Measurements from ENCODE around the gene VOPP1.
A peak's percentile ranks its signal among the peaks of the same experiment; 100 is the strongest.

Gene VOPP1

DNA sequence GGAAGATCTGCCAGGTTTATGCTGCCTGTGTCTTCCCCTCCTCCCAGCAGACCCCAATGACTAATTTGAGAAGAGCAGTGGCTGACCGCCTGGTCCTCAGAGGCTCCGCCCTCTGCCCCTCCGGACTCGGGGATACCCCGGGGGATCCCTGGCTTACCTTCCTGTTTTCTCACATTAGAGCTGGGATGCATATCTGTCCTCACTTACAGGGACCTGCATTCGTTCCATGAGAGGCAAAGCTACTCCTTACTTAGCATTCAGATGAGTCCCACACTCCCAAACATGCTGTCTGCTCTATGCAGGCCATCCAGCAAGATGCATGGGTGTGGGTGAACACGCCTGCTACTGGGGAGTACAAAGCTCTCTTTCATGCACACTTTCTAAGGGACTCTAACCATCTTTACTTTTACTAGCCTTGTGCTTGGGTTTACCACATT is 24.0 kb downstream of the VOPP1 start:
- H3K9me3 ChIP-seq (ENCODE audit: insufficient read depth, low read depth, low read length): no peaks in the 10 kb centered on the region
- H3K36me3 ChIP-seq (ENCODE audit: insufficient read depth, low read length): peaks cover 14% of the 10 kb centered on the region; the same call in 1 of the 2 replicates
- TF ChIP-seq CTCF (conservative IDR thresholded peaks at IDR 0.05; ENCODE audit: low read length) (no peak), EZH2phosphoT487 (IDR thresholded peaks at IDR 0.05; ENCODE audit: borderline replicate concordance) (no peak)
- H3K4me1 ChIP-seq (ENCODE audit: insufficient read depth, low read length, poor library complexity, severe bottlenecking): peaks cover 15% of the 10 kb centered on the region
- peaks cover 64% of the 10 kb centered on the region for H4K20me1 ChIP-seq (ENCODE audit: insufficient read depth, low read length, poor library complexity, severe bottlenecking)
- H3K27me3 ChIP-seq (ENCODE audit: insufficient read depth, low read length, poor library complexity, severe bottlenecking): no peaks in the 10 kb centered on the region
- H3K4me2 ChIP-seq (ENCODE audit: low read depth, low read length, poor library complexity, severe bottlenecking): no peak overlapping the region
- no peak overlapping the region for H3K4me3 ChIP-seq (ENCODE audit: low read length, poor library complexity, severe bottlenecking)
- no peak overlapping the region for H2AFZ ChIP-seq (ENCODE audit: low read length)
- no peaks in the 10 kb centered on the region for H3K9me2 ChIP-seq (replicated peaks; ENCODE audit: low read depth, low read length)
- H3K79me2 ChIP-seq (ENCODE audit: insufficient read depth, low read length): peaks cover 98% of the 10 kb centered on the region
- H3F3A ChIP-seq (ENCODE audit: low read depth): no peaks in the 10 kb centered on the region
- no peak overlapping the region for H3K9ac ChIP-seq (ENCODE audit: low read depth, low read length, poor library complexity, severe bottlenecking)

DNA sequence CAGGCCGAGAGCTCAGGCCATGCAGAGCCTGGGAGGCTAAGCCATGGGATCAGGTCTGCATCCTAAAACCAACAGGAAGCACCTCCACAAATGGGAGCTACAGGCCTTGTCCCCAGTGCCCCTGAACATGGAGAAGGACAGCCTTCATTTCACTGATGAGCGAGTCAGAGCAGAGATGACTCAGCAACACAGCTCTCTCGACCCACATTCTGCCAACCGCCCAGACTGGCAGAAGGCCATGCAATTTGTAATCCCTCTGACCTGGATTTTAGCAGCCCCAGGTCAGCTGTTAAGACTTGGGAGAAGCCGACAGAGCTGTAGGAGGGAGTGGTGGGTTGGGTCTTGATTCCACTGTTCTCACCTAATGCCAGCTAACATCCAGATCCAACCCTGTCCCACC is 25.5 kb downstream of the VOPP1 start:
- Histone ChIP-seq H3K27me3 (ENCODE audit: insufficient read depth, low read length, poor library complexity, severe bottlenecking) (no peaks in the 10 kb centered on the region), H3K9ac (ENCODE audit: low read depth, low read length, poor library complexity, severe bottlenecking) (peak overlapping the region; percentile 41), H2AFZ (ENCODE audit: low read length) (no peak overlapping the region), H3K36me3 (ENCODE audit: insufficient read depth, low read length) (peaks cover 16% of the 10 kb centered on the region; the same call in 1 of the 2 replicates), H3K9me3 (ENCODE audit: insufficient read depth, low read depth, low read length) (no peaks in the 10 kb centered on the region), H3K79me2 (ENCODE audit: insufficient read depth, low read length) (peaks cover 97% of the 10 kb centered on the region), H3K9me2 (replicated peaks; ENCODE audit: low read depth, low read length) (no peaks in the 10 kb centered on the region), H3K4me3 (ENCODE audit: low read length, poor library complexity, severe bottlenecking) (no peak overlapping the region), H4K20me1 (ENCODE audit: insufficient read depth, low read length, poor library complexity, severe bottlenecking) (peaks cover 60% of the 10 kb centered on the region), H3K4me2 (ENCODE audit: low read depth, low read length, poor library complexity, severe bottlenecking) (peak overlapping the region; percentile 40), H3F3A (ENCODE audit: low read depth) (no peaks in the 10 kb centered on the region), H3K4me1 (ENCODE audit: insufficient read depth, low read length, poor library complexity, severe bottlenecking) (peaks cover 15% of the 10 kb centered on the region)
- TF ChIP-seq EZH2phosphoT487 (IDR thresholded peaks at IDR 0.05; ENCODE audit: borderline replicate concordance) (no peak), CTCF (conservative IDR thresholded peaks at IDR 0.05; ENCODE audit: low read length) (no peak)

DNA sequence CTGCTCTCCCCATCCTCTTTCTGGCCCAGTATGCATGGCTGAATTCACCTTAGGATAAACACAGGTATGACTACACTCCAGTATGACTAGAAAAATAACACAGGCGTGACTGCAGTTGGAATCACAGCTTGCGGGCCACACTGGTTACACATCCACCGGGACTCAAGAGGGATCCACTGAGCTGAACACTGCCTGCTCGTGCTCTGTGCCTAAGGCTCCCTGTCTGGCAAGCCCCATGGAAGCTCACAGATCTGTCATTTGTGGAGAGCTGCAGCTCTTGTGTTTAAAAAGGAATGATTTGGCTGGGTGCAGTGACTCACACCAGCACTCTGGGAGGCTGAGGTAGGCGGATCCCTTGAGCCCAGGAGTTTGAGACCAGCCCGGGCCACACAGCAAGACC is 26.8 kb downstream of the VOPP1 start:
- H3K36me3 ChIP-seq (ENCODE audit: insufficient read depth, low read length): peaks cover 16% of the 10 kb centered on the region; the same call in 1 of the 2 replicates
- H3K9ac ChIP-seq (ENCODE audit: low read depth, low read length, poor library complexity, severe bottlenecking): no peak overlapping the region
- no peaks in the 10 kb centered on the region for H3K27me3 ChIP-seq (ENCODE audit: insufficient read depth, low read length, poor library complexity, severe bottlenecking)
- H3K9me3 ChIP-seq (ENCODE audit: insufficient read depth, low read depth, low read length): no peaks in the 10 kb centered on the region
- peaks cover 15% of the 10 kb centered on the region for H3K4me1 ChIP-seq (ENCODE audit: insufficient read depth, low read length, poor library complexity, severe bottlenecking)
- no peaks in the 10 kb centered on the region for H3K9me2 ChIP-seq (replicated peaks; ENCODE audit: low read depth, low read length)
- no peaks in the 10 kb centered on the region for H3F3A ChIP-seq (ENCODE audit: low read depth)
- TF ChIP-seq CTCF (conservative IDR thresholded peaks at IDR 0.05; ENCODE audit: low read length) (no peak), EZH2phosphoT487 (IDR thresholded peaks at IDR 0.05; ENCODE audit: borderline replicate concordance) (no peak)
- peaks cover 96% of the 10 kb centered on the region for H3K79me2 ChIP-seq (ENCODE audit: insufficient read depth, low read length)
- H3K4me3 ChIP-seq (ENCODE audit: low read length, poor library complexity, severe bottlenecking): no peak overlapping the region
- H4K20me1 ChIP-seq (ENCODE audit: insufficient read depth, low read length, poor library complexity, severe bottlenecking): peaks cover 58% of the 10 kb centered on the region
- no peak overlapping the region for H2AFZ ChIP-seq (ENCODE audit: low read length)
- H3K4me2 ChIP-seq (ENCODE audit: low read depth, low read length, poor library complexity, severe bottlenecking): no peak overlapping the region
